Muscle layer of duodenum (tissue), 2 donors: ENCODE results near the gene IGF2R.
"Not testable (repeated sequence)": the region's sequence is repeated elsewhere in the genome, so short reads cannot be mapped to it uniquely, and the experiment has no call there.

ENCODE experiments used
- H3K27ac ChIP-seq: one replicate; pipeline ENCODE4 v1.7.0; 2013; ENCODE audit warnings: mild to moderate bottlenecking, low read length
- H3K27me3 ChIP-seq: one replicate; pipeline ENCODE4 v1.7.0; 2013; ENCODE audit warnings: low read depth, mild to moderate bottlenecking, control low read depth, low read length
- H3K36me3 ChIP-seq, 2 donors: one replicate each; pipeline ENCODE4 v1.7.0; 2013; ENCODE audit warnings: low read length in 2 of 2, control low read depth in 1 of 2, mild to moderate bottlenecking in 1 of 2; ENCODE audit not compliant: insufficient read depth in 2 of 2, control insufficient read depth in 1 of 2
- H3K4me1 ChIP-seq, 2 donors: one replicate each; pipeline ENCODE4 v1.7.0; 2013; ENCODE audit warnings: low read length in 2 of 2, mild to moderate bottlenecking in 2 of 2, control low read depth in 1 of 2, moderate library complexity in 1 of 2; ENCODE audit not compliant: insufficient read depth in 2 of 2, control insufficient read depth in 1 of 2
- H3K4me3 ChIP-seq, 2 donors: one replicate each; pipeline ENCODE4 v1.7.0; 2013; ENCODE audit warnings: low read length in 2 of 2, low read depth in 1 of 2, mild to moderate bottlenecking in 1 of 2
- H3K9me3 ChIP-seq, 2 donors: one replicate each; pipeline ENCODE4 v1.7.0; 2013; ENCODE audit warnings: low read length in 2 of 2, control low read depth in 1 of 2, mild to moderate bottlenecking in 1 of 2; ENCODE audit not compliant: control insufficient read depth in 1 of 2
- donor health status: healthy.

Gene IGF2R, protein sequence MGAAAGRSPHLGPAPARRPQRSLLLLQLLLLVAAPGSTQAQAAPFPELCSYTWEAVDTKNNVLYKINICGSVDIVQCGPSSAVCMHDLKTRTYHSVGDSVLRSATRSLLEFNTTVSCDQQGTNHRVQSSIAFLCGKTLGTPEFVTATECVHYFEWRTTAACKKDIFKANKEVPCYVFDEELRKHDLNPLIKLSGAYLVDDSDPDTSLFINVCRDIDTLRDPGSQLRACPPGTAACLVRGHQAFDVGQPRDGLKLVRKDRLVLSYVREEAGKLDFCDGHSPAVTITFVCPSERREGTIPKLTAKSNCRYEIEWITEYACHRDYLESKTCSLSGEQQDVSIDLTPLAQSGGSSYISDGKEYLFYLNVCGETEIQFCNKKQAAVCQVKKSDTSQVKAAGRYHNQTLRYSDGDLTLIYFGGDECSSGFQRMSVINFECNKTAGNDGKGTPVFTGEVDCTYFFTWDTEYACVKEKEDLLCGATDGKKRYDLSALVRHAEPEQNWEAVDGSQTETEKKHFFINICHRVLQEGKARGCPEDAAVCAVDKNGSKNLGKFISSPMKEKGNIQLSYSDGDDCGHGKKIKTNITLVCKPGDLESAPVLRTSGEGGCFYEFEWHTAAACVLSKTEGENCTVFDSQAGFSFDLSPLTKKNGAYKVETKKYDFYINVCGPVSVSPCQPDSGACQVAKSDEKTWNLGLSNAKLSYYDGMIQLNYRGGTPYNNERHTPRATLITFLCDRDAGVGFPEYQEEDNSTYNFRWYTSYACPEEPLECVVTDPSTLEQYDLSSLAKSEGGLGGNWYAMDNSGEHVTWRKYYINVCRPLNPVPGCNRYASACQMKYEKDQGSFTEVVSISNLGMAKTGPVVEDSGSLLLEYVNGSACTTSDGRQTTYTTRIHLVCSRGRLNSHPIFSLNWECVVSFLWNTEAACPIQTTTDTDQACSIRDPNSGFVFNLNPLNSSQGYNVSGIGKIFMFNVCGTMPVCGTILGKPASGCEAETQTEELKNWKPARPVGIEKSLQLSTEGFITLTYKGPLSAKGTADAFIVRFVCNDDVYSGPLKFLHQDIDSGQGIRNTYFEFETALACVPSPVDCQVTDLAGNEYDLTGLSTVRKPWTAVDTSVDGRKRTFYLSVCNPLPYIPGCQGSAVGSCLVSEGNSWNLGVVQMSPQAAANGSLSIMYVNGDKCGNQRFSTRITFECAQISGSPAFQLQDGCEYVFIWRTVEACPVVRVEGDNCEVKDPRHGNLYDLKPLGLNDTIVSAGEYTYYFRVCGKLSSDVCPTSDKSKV (N-terminal part only)

DNA sequence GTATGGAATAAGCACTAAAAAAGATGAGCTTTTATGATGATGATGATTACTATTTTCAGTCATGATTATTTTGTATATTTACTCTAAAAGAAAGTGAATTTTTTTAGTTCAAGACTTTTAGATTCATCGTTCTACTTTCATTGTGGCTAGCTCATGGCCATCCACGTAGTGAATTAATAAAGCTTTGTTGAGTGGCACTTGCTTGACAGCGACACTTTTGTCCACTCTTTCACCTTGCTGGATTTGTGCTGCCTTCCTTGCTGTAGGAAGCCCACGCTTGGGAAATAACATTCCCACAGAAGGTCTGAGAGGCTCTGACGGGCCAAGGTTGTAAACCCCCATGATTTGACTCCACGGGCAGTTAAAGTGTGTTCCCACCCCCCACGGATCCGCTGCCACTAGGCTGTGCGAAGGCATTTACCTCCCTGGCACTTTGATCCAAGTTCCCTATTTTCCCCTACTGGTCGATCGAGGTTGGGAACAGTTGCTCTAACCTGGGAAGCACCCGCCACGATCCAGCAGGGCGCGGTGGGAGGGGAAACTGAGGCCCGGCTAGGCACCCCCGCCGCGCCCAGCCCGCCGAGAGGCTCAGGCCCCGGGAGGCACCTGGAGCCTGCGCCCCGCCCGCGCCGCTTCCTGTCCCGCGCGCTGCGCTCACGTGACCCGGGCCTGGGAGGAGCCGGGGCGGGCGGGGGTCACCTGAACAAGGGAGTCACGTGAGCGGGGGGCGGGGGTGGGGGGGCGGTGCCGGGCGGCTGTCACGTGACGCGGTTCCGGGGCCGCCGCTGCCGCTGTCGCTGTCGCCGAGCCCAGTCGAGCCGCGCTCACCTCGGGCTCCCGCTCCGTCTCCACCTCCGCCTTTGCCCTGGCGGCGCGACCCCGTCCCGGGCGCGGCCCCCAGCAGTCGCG is at the start of gene IGF2R:
TSS of gene IGF2R (plus strand) at position 788 of the 909 bp plus-strand sequence. CDS start 165 bp downstream, outside the sequence.
- Histone ChIP-seq H3K27ac (peak within 1 kb of the TSS; percentile 83), H3K27me3 (no peaks in the 10 kb centered on the region), H3K4me1 (peaks cover 5 to 20% of the 10 kb centered on the region in 2 donors), H3K36me3 (no peaks in the 10 kb centered on the region), H3K4me3 (peak within 1 kb of the TSS; percentile 80 to 86), H3K9me3 (no peaks in the 10 kb centered on the region)

DNA sequence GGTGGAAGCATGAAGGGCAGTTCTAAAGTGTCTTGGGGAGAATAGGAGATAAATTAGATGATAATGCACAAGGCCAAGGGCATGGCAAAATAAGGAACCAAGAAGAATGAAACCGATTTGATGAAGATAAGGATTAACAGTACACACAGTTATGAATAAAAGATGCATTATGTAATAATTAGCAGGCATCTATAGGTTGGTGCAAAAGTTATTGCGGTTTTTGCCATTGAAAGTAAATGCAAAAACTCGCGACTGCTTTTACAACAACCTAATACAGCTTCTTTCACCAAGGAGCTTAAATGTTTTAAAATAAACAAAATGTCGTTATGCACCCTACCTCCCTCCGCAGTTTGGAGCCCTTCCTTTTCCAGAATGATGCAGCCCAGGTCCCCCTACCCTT is 49.1 kb upstream of the IGF2R start:
- H3K27me3 ChIP-seq, result no peaks in the 10 kb centered on the region

DNA sequence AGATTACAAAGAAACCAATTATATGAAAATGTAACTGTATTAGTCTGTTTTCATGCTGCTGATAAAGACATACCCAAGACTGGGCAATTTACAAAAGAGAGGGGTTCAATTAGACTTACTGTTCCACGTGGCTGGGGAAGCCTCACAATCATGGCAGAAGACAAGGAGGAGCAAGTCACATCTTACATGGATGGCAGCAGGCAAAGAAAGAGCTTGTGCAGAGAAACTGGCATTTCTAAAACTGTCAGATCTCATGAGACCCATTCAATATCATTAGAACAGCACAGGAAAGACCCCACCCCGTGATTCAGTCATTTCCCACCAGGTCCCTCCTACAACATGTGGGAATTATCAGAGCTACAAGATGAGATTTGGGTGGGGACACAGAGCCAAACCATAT is 44.7 kb upstream of the IGF2R start:
- H3K36me3 ChIP-seq, H3K4me1 ChIP-seq, H3K27me3 ChIP-seq, H3K9me3 ChIP-seq, H3K4me3 ChIP-seq, H3K27ac ChIP-seq: not testable (repeated sequence)

More for the DNA sequence above, 49.1 kb upstream of the IGF2R start:
- no peak overlapping the region for H3K4me3 ChIP-seq
- H3K36me3 ChIP-seq, result no peaks in the 10 kb centered on the region
- no peak overlapping the region for H3K27ac ChIP-seq
- H3K9me3 ChIP-seq, result no peaks in the 10 kb centered on the region
- H3K4me1 ChIP-seq, result no peaks in the 10 kb centered on the region

DNA sequence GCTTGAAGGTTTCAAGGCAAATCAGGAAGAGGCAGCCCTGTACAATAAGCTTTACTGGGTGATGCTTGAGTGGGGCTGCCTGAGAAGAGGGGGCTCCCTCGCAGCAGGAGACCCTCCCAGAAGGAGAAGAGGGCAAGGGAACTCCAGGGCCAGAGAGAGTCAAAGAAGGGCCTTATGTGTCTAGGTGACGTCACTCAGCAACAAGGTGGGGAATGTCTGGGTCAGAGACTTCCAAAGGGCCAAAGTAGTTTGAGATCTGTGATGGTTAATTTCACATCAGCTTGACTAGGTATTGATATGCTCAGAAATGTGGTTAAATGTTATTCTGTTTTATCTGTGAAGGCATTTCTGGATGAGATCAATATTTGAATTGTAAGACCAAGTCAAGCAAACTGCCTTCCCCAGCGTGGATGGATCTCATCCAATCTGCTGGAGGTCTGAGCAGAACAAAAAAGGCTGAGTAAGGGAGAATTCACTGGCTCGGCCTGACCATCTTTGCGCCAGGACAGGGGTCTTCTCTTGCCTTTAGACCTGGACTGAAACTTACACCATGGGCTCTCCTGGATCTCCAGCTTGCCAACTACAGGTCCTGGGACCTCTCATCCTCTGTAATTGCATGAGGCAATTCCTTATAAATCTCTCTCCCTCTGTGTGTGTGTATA is 42.2 kb upstream of the IGF2R start:
- Histone ChIP-seq H3K27ac (no peak overlapping the region), H3K36me3 (no peaks in the 10 kb centered on the region), H3K27me3 (no peaks in the 10 kb centered on the region), H3K4me3 (no peak overlapping the region), H3K9me3 (no peaks in the 10 kb centered on the region), H3K4me1 (no peaks in the 10 kb centered on the region)

DNA sequence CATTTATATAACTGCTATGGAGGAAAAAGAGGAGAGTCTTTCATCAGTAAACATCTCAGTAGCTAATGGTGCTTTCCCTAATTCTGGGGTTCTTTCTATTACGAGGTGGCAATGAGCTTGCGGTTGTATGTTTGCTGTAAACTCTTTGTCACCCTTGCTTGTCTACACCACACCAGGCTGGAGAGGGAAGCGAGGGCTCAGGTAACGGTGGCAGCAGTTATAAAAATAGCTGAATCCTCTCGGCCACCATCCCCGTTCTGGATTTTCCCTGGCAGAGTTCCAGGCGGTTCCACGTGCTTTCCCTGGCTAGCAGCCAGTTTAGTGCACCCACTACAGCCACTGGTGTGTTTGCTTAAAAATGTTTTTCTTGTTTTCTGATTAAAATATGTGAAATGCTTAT is 39.1 kb upstream of the IGF2R start:
- Histone ChIP-seq H3K4me1 (no peaks in the 10 kb centered on the region), H3K36me3 (no peaks in the 10 kb centered on the region), H3K27me3 (no peaks in the 10 kb centered on the region), H3K27ac (no peak overlapping the region), H3K9me3 (no peaks in the 10 kb centered on the region), H3K4me3 (no peak overlapping the region)

DNA sequence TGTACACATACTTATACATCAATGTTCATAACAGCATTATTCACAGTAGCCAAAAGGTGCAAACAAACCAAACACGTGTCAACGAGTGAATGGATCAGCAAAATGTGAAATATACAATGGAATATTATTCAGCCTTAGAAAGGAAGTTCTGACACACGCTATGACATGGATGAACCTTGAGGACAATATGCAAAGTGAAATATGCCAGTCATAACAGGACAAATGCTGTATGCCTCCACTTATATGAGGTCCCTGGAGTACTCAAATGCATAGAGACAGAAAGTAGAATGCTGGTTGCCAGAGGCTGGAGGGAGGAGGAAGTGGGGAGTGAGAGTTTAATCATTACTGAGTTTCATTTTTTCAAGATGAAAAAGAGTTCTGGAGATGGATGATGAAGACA is 37.8 kb upstream of the IGF2R start:
- H3K27ac ChIP-seq, result no peak overlapping the region
- no peaks in the 10 kb centered on the region for H3K36me3 ChIP-seq
- no peak overlapping the region for H3K4me3 ChIP-seq
- no peaks in the 10 kb centered on the region for H3K4me1 ChIP-seq
- H3K27me3 ChIP-seq, result no peaks in the 10 kb centered on the region
- H3K9me3 ChIP-seq, result peaks cover 0 to 5% of the 10 kb centered on the region in 2 donors

DNA sequence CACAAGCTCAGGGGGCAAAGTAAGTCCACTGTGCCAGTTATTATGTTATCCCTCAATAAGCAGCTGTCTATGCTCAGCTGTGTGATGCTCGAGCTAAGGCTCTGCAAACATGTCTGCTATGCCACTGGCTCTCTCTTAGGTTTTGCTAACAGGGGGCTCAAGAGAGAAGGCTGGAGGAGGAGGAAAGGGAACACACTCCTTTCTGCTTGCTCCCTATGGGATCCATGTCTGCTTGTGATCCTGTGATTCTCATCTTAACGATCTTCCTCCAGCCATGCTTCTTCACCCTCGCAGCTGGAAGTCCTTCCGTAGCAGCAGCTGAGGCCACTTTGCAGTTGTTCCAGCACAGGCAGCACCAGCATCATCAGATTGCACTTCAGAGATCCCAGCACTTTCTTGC is 37.0 kb upstream of the IGF2R start:
- no peak overlapping the region for H3K4me3 ChIP-seq
- H3K27ac ChIP-seq, result no peak overlapping the region
- H3K4me1 ChIP-seq, result no peaks in the 10 kb centered on the region
- H3K9me3 ChIP-seq, result peaks cover 0 to 5% of the 10 kb centered on the region in 2 donors
- no peaks in the 10 kb centered on the region for H3K36me3 ChIP-seq
- no peaks in the 10 kb centered on the region for H3K27me3 ChIP-seq

DNA sequence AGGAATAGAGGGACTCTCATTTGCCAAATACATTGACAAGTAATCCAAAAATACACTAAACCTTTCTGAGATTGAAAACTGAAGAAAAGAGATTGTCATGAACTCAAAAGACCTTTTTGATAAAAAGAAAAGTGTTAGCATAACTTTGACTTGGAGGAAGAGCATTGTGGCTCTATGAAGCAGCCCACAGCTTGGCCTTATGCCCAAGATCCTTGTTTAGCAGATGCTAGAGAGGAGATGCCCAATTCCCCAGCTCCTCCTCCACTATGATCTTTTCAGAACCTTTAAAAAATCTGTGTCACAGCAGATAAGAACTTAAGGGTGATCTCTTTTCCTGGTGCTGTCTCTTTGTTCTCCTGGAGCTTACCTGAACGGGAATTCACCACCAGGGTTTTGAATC is 35.8 kb upstream of the IGF2R start:
- Histone ChIP-seq H3K36me3 (no peaks in the 10 kb centered on the region), H3K4me1 (no peaks in the 10 kb centered on the region), H3K27me3 (no peaks in the 10 kb centered on the region), H3K27ac (no peak overlapping the region), H3K9me3 (peaks cover 0 to 5% of the 10 kb centered on the region in 2 donors), H3K4me3 (no peak overlapping the region)

DNA sequence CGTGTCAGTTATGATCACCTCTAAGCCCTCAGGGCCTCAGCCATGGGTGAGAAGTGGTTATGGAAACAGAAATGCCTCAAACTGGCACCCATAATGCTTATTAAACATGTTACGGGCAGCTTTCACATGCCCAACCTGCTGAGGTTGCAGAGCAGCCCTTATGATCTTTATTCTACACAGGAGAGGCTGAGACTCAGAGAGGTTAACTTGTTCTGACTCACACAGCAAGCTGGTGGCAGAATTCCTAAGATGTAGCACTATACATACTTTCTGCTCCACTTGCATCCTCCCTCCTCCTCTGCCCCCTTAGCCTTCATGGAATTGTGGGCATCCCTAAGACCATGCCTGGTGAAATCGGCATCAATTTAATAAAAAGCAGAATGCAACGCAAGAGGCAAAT is 34.7 kb upstream of the IGF2R start:
- peaks cover 0 to 5% of the 10 kb centered on the region in 2 donors for H3K9me3 ChIP-seq
- H3K27ac ChIP-seq, result no peak overlapping the region
- H3K27me3 ChIP-seq, result no peaks in the 10 kb centered on the region
- no peak overlapping the region for H3K4me3 ChIP-seq
- no peaks in the 10 kb centered on the region for H3K36me3 ChIP-seq
- no peaks in the 10 kb centered on the region for H3K4me1 ChIP-seq

DNA sequence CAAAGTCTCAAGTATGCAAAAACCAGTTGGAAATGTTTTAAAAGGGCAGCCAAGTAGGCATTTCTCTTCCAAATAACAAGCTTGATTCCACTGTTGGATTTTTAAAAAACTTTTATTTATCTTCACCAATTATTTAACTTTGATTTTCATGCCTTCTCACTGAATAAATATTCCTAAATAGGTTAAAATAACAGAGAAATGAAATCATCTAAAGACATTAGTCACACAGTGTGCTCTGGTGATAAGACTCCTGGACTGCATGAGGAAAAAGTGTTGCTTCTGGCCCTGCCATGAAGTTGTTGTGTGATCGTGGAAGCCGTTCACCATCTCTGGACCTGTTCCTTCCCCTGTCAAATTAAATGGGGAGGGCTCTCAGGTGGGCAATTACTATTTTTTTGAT is 33.8 kb upstream of the IGF2R start:
- Histone ChIP-seq H3K27me3 (no peaks in the 10 kb centered on the region), H3K36me3 (no peaks in the 10 kb centered on the region)

More for the DNA sequence above, 33.8 kb upstream of the IGF2R start:
- H3K4me3 ChIP-seq, result no peak overlapping the region
- H3K9me3 ChIP-seq, result peaks cover 0 to 5% of the 10 kb centered on the region in 2 donors
- H3K4me1 ChIP-seq, result no peaks in the 10 kb centered on the region
- no peak overlapping the region for H3K27ac ChIP-seq
